NCI-H2171 treated with DMSO at 0.1 percent for 48 hours (cell line): Measurements from ENCODE around the gene PNMA8C.
A peak's percentile ranks its signal among the peaks of the same experiment; 100 is the strongest.

Experiments
- DNase-seq: peaks from one replicate; lab custom pipeline; 2025; lab: John Stamatoyannopoulos, UW

Gene PNMA8C

DNA sequence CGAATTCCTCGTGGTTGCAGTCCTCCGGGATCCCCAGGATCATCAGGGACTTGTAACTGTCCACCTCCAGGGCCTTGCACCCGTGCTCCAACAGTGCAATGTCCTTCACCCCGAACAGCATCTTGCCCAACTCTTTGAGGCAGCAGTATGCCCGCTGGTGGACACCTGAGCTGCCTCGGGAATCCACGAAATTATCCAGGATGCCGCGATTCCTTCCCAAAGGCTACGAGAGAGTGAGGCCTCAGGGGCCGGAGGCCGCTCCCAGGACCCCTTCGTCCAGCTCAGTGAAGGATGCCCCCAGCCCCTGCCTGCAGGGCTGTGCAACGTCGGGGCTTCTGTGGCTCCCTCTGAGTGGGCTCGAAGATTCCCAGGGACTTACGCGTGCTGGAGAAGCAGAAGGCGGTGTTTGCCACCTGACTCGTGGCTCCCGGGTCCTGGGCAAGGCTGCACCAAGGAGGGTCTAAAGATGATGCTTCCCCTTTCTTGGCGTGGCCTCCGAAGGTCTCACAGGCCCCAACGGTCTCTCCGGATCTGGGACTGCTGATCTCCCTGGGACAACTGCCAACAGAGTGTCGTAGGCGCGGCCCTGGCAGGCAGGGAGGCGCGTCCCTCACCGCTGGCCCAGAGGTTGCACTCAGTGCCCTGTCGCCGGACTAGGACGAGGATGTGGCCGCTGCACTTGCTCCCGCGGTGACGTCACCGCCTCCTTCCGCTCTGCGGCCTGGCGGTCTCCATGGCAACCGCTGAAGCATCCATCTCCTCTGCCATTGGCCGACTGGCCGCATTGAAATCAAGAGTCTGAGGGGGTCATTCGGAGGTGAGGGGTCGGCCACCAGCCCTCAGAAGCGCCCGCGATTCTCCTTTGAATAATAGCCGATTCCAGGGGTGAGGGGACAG is at the start of gene PNMA8C:
TSS of gene PNMA8C (minus strand) at position 698 of the 897 bp plus-strand sequence. CDS start at position 121, 577 bp downstream.
- no peak for DNase-seq

- DNase-seq: no peak
Measured at GRCh38 chr19:46475986-46476385, 47.2 kb upstream of the PNMA8C start.

- DNase-seq: no peak
Measured at GRCh38 chr19:46474211-46474610, 45.5 kb upstream of the PNMA8C start.

DNA sequence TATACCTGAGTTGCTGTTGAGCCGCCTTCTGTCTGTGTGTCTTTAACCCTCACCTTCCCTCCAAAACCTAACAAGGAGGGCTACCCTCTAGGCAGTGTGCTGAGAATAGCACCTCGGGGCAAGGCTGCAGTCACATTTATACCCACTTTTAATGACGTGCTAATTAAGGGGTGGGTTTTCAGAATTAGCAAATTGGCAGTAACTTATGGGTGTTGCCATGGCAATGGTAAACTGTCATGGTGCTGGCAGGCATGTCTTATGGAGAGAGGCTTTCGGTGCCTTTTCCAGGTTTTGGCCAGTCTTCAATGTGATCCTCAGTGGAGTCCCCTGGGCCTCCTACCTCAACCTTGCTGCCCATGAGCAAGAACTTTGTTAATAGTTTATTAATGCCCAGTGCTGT is 43.9 kb upstream of the PNMA8C start:
- no peak for DNase-seq

DNA sequence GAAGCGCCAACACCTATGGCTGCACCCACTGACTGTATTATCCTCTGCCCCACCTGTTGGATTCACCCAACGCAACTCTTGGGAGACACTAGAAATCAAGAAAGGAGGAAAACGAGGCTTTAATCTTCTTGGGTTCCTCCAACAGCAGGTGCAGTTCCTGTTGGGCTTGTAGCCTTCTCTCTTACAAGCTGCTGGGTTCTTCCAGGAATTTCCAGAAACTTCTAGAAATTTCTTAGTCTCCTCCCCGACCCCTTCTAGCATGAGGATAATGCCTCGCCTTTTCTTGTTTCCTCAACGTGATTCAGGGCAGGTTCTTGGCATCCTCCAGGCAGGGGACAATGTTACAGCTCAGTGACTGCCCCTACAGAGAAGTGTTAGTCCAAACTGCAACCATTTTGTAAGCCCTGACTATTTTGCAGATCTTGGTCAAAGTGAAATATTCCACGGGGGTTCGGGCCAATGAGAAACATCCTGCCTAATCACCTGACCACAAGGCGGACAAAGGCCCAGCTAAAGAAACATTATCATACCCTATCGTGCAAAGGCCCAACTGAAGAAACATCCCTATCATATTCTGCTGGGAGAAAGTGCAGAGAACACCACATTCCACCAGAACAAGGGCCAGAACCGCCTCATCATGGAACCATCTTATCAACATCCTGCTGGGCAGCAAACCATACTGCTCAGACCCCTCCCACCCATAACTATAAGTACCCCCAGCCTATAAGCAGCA is 43.2 kb upstream of the PNMA8C start:
- no peak for DNase-seq

GRCh38 chr19:46471116-46471733 is 42.5 kb upstream of the PNMA8C start, which contains the start of gene PNMA8A:
Gene PNMA8A (minus strand): TSS chr19:46471563. CDS start chr19:46471035, 528 bp downstream.
- peak; percentile 84 for DNase-seq

GRCh38 chr19:46470376-46470775 is 41.6 kb upstream of the PNMA8C start:
- no peak for DNase-seq

GRCh38 chr19:46469541-46470185 is 40.9 kb upstream of the PNMA8C start:
- no peak for DNase-seq

GRCh38 chr19:46466536-46467196 is 37.9 kb upstream of the PNMA8C start:
- DNase-seq: peak; percentile 39

DNA sequence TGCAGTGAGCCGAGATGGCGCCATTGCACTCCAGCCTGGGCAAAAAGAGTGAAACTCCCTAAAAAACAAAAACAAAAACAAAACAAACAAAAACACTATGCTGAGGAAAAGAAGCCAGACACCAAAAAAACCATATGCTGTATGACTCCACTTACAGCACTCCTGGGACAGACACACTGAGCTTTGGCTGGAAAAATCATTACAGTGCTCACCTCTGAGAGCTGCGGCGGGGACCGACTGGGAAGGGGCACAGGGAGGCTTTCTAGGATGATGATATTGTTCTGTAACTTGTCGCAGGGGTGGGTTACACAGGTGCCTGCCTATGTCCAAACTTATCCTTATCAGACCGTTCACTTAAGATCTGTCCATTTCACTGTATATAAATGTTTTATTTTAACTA is 34.8 kb upstream of the PNMA8C start:
- DNase-seq: peak; percentile 79

GRCh38 chr19:46461537-46461936 is 32.8 kb upstream of the PNMA8C start:
- peak; percentile 91 for DNase-seq

GRCh38 chr19:46460981-46461380 is 32.2 kb upstream of the PNMA8C start:
- DNase-seq: peak; percentile 60

DNA sequence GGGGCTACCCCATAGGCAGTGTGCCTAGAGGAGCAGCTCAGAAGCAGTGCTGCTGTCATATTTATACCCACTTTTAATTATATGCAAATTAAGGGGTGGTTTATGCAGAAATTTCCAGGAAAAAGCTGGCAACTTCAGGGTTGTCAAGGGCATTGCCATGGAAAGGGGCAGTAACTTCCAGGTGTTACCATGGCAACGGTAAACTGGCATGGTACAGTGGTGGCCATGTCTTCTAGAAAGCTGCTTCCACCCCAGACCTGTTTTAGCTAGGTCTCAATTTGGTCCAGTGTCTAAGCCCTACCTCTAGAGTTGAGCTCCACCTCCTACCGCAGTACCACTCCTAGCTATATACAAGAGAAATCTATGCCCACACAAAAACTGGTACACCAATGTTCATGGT is 31.3 kb upstream of the PNMA8C start:
- no peak for DNase-seq

DNA sequence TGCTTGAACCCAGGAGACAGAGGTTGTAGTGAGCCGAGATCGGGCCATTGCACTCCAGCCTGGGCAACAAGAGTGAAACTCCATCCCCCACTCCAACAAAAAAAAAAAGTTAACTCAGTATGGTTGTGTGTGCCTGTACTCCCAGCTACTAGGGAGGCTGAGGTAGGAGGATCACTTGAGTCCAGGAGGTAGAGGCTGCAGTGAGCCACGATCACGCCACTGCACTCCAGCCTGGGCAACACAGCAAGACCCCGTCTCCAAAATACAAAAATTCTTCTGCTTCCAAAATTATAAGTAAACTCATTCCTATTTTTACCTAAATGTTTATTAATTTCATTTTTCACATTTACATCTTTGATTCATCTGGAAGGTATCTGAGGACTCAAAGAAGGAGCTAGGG is 28.2 kb upstream of the PNMA8C start:
- no peak for DNase-seq

GRCh38 chr19:46454244-46454643 is 25.5 kb upstream of the PNMA8C start:
- no peak for DNase-seq

DNA sequence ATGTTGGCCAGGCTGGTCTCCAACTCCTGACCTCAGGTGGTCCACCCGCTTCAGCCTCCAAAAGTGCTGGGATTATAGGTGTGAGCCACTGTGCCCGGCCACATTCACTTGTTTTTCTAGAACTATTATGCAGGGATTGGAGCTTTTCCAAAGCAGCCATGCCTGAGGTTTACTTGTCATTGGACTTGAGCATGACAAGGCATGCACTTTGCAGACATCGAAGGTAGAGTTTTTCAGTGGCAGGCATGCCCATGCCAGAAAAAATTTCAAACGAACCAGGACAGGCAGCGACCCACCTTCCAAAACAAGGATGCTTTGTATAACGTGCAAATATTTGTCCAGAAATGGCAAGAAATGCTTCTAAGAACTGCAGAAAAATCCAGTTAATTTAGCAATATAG is 24.9 kb upstream of the PNMA8C start:
- no peak for DNase-seq

- DNase-seq: no peak
Measured at GRCh38 chr19:46452186-46452585, 23.4 kb upstream of the PNMA8C start.

- peak; percentile 91 for DNase-seq
Measured at GRCh38 chr19:46451352-46451751, 22.6 kb upstream of the PNMA8C start.

GRCh38 chr19:46450737-46451136 is 22.0 kb upstream of the PNMA8C start:
- no peak for DNase-seq

- DNase-seq: no peak
Measured at GRCh38 chr19:46449228-46449627, 20.5 kb upstream of the PNMA8C start.

DNA sequence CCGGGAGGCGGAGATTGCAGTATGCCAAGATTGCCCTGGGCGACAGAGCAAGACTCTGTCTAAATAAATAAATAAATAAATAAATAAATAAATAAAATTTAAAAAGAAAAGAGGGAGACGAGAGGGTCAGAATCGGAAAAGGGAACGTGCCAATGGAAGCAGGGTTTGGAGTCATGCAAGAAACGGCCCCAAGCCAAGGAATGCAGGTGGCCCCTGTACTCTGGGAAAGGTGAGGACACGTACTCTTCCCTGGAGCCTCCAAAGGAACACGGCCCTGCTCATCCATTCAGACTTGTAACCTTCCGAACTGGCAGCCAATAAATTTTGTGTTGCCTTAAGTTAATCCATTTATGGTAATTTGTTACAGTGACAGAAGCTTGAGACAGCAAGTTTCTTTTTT is 19.9 kb upstream of the PNMA8C start:
- no peak for DNase-seq

DNA sequence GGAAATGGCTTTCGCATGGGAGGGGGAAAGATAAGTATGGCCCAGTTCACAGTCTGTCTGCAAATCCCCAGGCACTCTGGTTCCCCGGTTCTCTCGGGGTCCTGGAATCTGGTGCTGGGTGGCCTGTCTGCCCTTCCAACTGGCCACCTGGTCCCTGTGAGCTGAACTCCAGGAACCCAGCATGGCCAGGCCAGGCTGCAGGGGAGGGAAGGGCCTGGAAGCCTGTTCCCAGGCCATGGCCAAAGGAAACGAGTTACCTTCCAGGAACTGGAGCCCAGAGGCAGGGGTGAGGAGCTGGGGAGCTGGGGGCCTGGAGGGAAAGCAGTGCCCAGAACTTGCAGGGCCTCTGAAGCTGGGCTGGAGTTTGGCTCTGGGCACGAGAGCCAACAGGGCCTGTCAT is 19.1 kb upstream of the PNMA8C start:
- DNase-seq: no peak
